Thymus (tissue), 11 donors: ENCODE measurements around the gene RSPH9. TPM values are rescaled to one million over a fixed set of nuclear protein-coding genes. Genes with fewer than 3 reads are reported as not detected.
"Not testable (repeated sequence)": the region's sequence is repeated elsewhere in the genome, so short reads cannot be mapped to it uniquely, and the experiment has no call there.

Experiments used
- DNase-seq, 9 donors: peaks; one replicate each; pipeline ENCODE4 v3.0.0-alpha.2; 2013; ENCODE audit warnings: low spot score in 9 of 9, low read depth in 6 of 9, missing footprints in 1 of 9
- H3K27ac ChIP-seq, 2 donors: one replicate each; pipeline ENCODE4 v1.5.1; 2013; ENCODE audit warnings: control low read depth in 1 of 2, low read depth in 1 of 2, low read length in 1 of 2, mild to moderate bottlenecking in 1 of 2, moderate library complexity in 1 of 2
- H3K27me3 ChIP-seq, 2 donors: one replicate each; pipeline ENCODE4 v1.5.1; 2013; ENCODE audit warnings: low read length in 1 of 2; ENCODE audit not compliant: control insufficient read depth in 2 of 2, insufficient read depth in 1 of 2
- H3K36me3 ChIP-seq, 2 donors: one replicate each; pipeline ENCODE4 v1.5.1; 2013; ENCODE audit warnings: low read length in 1 of 2, mild to moderate bottlenecking in 1 of 2, moderate library complexity in 1 of 2; ENCODE audit not compliant: control insufficient read depth in 2 of 2, insufficient read depth in 2 of 2
- H3K4me1 ChIP-seq, 2 donors: one replicate each; pipeline ENCODE4 v1.5.1; 2013; ENCODE audit warnings: low read length in 2 of 2; ENCODE audit not compliant: control insufficient read depth in 2 of 2, insufficient read depth in 2 of 2
- H3K4me3 ChIP-seq, 2 donors: one replicate each; pipeline ENCODE4 v1.5.1; 2013; ENCODE audit warnings: low read length in 2 of 2, control low read depth in 1 of 2, mild to moderate bottlenecking in 1 of 2
- H3K9me3 ChIP-seq, 2 donors: one replicate each; pipeline ENCODE4 v1.5.1; 2013; ENCODE audit warnings: low read length in 1 of 2, mild to moderate bottlenecking in 1 of 2; ENCODE audit not compliant: control insufficient read depth in 2 of 2, insufficient read depth in 1 of 2
- WGBS: extraction: QIAGEN DNeasy Blood & Tissue Kit; methylation state at CpG from one replicate; pipeline ENCODE4 v1.1.7; 2013; 5-methylcytosine and 5-hydroxymethylcytosine counted together
- polyA plus RNA-seq: library from polyadenylated mRNA; stranded (reverse); fragments of 200-250 nt; gene quantifications from one replicate; pipeline ENCODE4 v1.2.3, GENCODE V29; 2013
- total RNA-seq: library from RNA; stranded (reverse); fragments of 120-200 nt; gene quantifications from one replicate; pipeline ENCODE4 v1.2.4, GENCODE V29; 2013
- donor health status: healthy.

The RSPH9 gene
- total and polyA plus RNA-seq, 2 donors: 0.09 to 0.25 TPM

- Histone ChIP-seq H3K4me3 (peak within 1 kb of the TSS; percentile 96 to 98), H3K4me1 (peaks cover 10 to 13% of the 10 kb centered on the region in 2 donors), H3K27me3 (peaks cover 4% of the 10 kb centered on the region in 2 donors), H3K9me3 (no peaks in the 10 kb centered on the region), H3K27ac (peak within 1 kb of the TSS in 1 of 2 donors; percentile 68), H3K36me3 (peaks cover 3 to 4% of the 10 kb centered on the region in 2 donors)
- peak in 7 of 9 donors; percentile 46 to 84 (median 57) for DNase-seq
- WGBS: 9% methylated on average over 43 of the region's 43 CpGs
Observed at GRCh38 chr6:43687437-43688347, 42.9 kb downstream of the RSPH9 start, which contains the start of gene MRPS18A. Gene MRPS18A, minus strand, starts transcription at chr6:43687791. Its CDS starts 12 bp downstream, at chr6:43687779.

GRCh38 chr6:43689421-43689820 lies 44.6 kb downstream of the RSPH9 start:
- Histone ChIP-seq H3K36me3 (peaks cover 0 to 3% of the 10 kb centered on the region in 2 donors), H3K9me3 (no peaks in the 10 kb centered on the region), H3K4me1 (peaks cover 10 to 13% of the 10 kb centered on the region in 2 donors), H3K27ac (no peak overlapping the region), H3K27me3 (peaks cover 4% of the 10 kb centered on the region in 2 donors), H3K4me3 (no peak overlapping the region)
- WGBS: 83% methylated on average over 2 of the region's 2 CpGs
- DNase-seq: no peak

- H3K4me3 ChIP-seq: no peak overlapping the region
- peaks cover 4 to 5% of the 10 kb centered on the region in 2 donors for H3K27me3 ChIP-seq
- H3K27ac ChIP-seq: no peak overlapping the region
- no peaks in the 10 kb centered on the region for H3K36me3 ChIP-seq
- 91% methylated on average over 9 of the region's 9 CpGs for WGBS
- H3K4me1 ChIP-seq: peaks cover 0 to 12% of the 10 kb centered on the region in 2 donors
- no peak for DNase-seq
- no peaks in the 10 kb centered on the region for H3K9me3 ChIP-seq
Observed at GRCh38 chr6:43695215-43695966, 50.6 kb downstream of the RSPH9 start.

GRCh38 chr6:43695967-43696291 lies 51.1 kb downstream of the RSPH9 start:
- WGBS: 99% methylated on average over 4 of the region's 4 CpGs
- peaks cover 0 to 12% of the 10 kb centered on the region in 2 donors for H3K4me1 ChIP-seq
- no peaks in the 10 kb centered on the region for H3K36me3 ChIP-seq
- H3K27me3 ChIP-seq: peaks cover 4 to 5% of the 10 kb centered on the region in 2 donors
- no peak for DNase-seq
- no peak overlapping the region for H3K27ac ChIP-seq
- no peaks in the 10 kb centered on the region for H3K9me3 ChIP-seq
- H3K4me3 ChIP-seq: no peak overlapping the region

- peaks cover 0 to 9% of the 10 kb centered on the region in 2 donors for H3K27me3 ChIP-seq
- H3K4me1 ChIP-seq: peaks cover 0 to 16% of the 10 kb centered on the region in 2 donors
- WGBS: 97% methylated on average over 3 of the region's 3 CpGs
- no peaks in the 10 kb centered on the region for H3K9me3 ChIP-seq
- no peak overlapping the region for H3K27ac ChIP-seq
- DNase-seq: no peak
- no peaks in the 10 kb centered on the region for H3K36me3 ChIP-seq
- H3K4me3 ChIP-seq: no peak overlapping the region
Observed at GRCh38 chr6:43697421-43697820, 52.6 kb downstream of the RSPH9 start.

GRCh38 chr6:43698584-43699349 lies 53.9 kb downstream of the RSPH9 start:
- no peak for DNase-seq
- Histone ChIP-seq H3K36me3 (no peaks in the 10 kb centered on the region), H3K27ac (no peak overlapping the region), H3K4me3 (no peak overlapping the region), H3K9me3 (no peaks in the 10 kb centered on the region), H3K27me3 (peaks cover 0 to 9% of the 10 kb centered on the region in 2 donors), H3K4me1 (peaks cover 0 to 16% of the 10 kb centered on the region in 2 donors)
- WGBS: 78% methylated on average over 8 of the region's 8 CpGs

- peaks cover 0 to 16% of the 10 kb centered on the region in 2 donors for H3K4me1 ChIP-seq
- WGBS: 85% methylated on average over 7 of the region's 7 CpGs
- DNase-seq: no peak
- H3K4me3 ChIP-seq: no peak overlapping the region
- no peaks in the 10 kb centered on the region for H3K36me3 ChIP-seq
- no peak overlapping the region for H3K27ac ChIP-seq
- peaks cover 0 to 9% of the 10 kb centered on the region in 2 donors for H3K27me3 ChIP-seq
- H3K9me3 ChIP-seq: no peaks in the 10 kb centered on the region
Observed at GRCh38 chr6:43699564-43700186, 54.8 kb downstream of the RSPH9 start.

GRCh38 chr6:43700939-43701560 lies 56.2 kb downstream of the RSPH9 start:
- 98% methylated on average over 10 of the region's 10 CpGs for WGBS
- not testable (repeated sequence) for DNase-seq, H3K36me3 ChIP-seq, H3K4me3 ChIP-seq, H3K27ac ChIP-seq, H3K27me3 ChIP-seq, H3K9me3 ChIP-seq
- peaks cover 0 to 22% of the 10 kb centered on the region in 2 donors for H3K4me1 ChIP-seq
